Uterus (tissue), 2 donors: ENCODE results near the gene R3HDM2.

Experiments used
- POLR2A ChIP-seq, 2 donors: fragments of 450-650 bp; IDR thresholded peaks; one replicate each; pipeline ENCODE4 v1.6.1; 2016; ENCODE audit warnings: antibody characterized with exemption in 2 of 2, mild to moderate bottlenecking in 1 of 2, moderate library complexity in 1 of 2
- TF ChIP-seq, protein P1 (sequence below), 4 experiments: fragments of 200-600 bp in 2 of 4; fragments of 450-650 bp in 2 of 4; sonication (generic) in 2 of 4; IDR thresholded peaks; one replicate each; pipeline ENCODE4 v1.5.1; 2016 to 2019; ENCODE audit warnings: antibody characterized with exemption in 4 of 4, mild to moderate bottlenecking in 2 of 4, moderate library complexity in 1 of 4

DNA sequence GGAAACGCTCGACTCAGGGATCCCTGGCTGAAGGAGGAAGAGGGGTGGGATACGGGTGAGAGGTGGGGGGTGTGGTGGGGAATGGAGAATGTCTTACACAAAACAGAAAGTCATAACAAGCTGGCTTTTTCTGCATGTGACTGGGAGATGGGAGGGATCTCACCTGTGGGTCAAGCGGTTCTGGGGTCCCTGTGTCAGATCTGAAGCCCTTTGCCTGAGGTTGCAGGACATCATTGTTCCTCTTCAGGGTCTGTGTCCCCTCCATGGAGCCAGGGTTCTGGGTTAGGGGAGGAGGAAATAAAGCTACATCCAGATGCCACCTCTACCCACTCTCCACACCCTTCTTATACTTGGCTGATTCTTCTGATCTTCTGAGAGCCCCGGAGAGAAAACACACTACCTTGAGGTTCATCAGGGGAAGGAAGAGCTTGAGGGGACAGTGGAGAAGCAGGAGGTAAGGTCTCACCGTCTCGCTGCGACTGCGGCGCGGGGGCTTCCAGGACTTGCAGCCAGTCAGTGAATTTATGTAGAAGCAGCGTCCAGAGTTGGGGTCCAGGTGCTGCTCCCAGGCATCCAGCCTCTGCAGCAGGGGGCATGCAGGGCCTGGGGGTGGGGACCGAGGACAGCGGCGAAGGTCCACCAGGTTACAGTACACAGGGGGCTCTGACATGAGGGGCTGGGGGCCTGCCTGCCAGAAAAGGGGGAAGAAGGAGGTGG is 46.3 kb upstream of the R3HDM2 start:
- TF ChIP-seq, protein P1, sequence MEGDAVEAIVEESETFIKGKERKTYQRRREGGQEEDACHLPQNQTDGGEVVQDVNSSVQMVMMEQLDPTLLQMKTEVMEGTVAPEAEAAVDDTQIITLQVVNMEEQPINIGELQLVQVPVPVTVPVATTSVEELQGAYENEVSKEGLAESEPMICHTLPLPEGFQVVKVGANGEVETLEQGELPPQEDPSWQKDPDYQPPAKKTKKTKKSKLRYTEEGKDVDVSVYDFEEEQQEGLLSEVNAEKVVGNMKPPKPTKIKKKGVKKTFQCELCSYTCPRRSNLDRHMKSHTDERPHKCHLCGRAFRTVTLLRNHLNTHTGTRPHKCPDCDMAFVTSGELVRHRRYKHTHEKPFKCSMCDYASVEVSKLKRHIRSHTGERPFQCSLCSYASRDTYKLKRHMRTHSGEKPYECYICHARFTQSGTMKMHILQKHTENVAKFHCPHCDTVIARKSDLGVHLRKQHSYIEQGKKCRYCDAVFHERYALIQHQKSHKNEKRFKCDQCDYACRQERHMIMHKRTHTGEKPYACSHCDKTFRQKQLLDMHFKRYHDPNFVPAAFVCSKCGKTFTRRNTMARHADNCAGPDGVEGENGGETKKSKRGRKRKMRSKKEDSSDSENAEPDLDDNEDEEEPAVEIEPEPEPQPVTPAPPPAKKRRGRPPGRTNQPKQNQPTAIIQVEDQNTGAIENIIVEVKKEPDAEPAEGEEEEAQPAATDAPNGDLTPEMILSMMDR (IDR thresholded peaks at IDR 0.05) = no peak
- no peak for TF ChIP-seq POLR2A (IDR thresholded peaks at IDR 0.05)
